ENCODE results near the gene ANKRD16.
"Not testable (repeated sequence)": the region's sequence is repeated elsewhere in the genome, so short reads cannot be mapped to it uniquely, and the experiment has no call there.

The ANKRD16 gene

GRCh38 chr10:5829267-5829666, 60.4 kb downstream of the ANKRD16 start:
- H3K27me3 ChIP-seq (ENCODE audit: insufficient read depth, low read depth, severe bottlenecking): no peaks in the 10 kb centered on the region
- no peak for DNase-seq
- no peak for TF ChIP-seq CTCF (IDR thresholded peaks at IDR 0.05; ENCODE audit: low read depth, low read length)
- no peak overlapping the region for H3K27ac ChIP-seq
- H3K9me3 ChIP-seq (ENCODE audit: severe bottlenecking): no peaks in the 10 kb centered on the region
- no peaks in the 10 kb centered on the region for H3K36me3 ChIP-seq
- no peak overlapping the region for H3K4me3 ChIP-seq (ENCODE audit: low read depth, low read length)

- DNase-seq: no peak
- Histone ChIP-seq H3K36me3 (no peaks in the 10 kb centered on the region), H3K4me3 (ENCODE audit: low read depth, low read length) (no peak overlapping the region), H3K9me3 (ENCODE audit: severe bottlenecking) (no peaks in the 10 kb centered on the region), H3K27me3 (ENCODE audit: insufficient read depth, low read depth, severe bottlenecking) (no peaks in the 10 kb centered on the region), H3K27ac (no peak overlapping the region)
- TF ChIP-seq CTCF (IDR thresholded peaks at IDR 0.05; ENCODE audit: low read depth, low read length): no peak
Observed at GRCh38 chr10:5828725-5829124, 61.0 kb downstream of the ANKRD16 start.

- Histone ChIP-seq H3K9me3 (ENCODE audit: severe bottlenecking) (no peaks in the 10 kb centered on the region), H3K36me3 (no peaks in the 10 kb centered on the region), H3K27me3 (ENCODE audit: insufficient read depth, low read depth, severe bottlenecking) (no peaks in the 10 kb centered on the region), H3K27ac (no peak overlapping the region), H3K4me3 (ENCODE audit: low read depth, low read length) (no peak overlapping the region)
- no peak for DNase-seq
- TF ChIP-seq CTCF (IDR thresholded peaks at IDR 0.05; ENCODE audit: low read depth, low read length): no peak
Observed at GRCh38 chr10:5827841-5828240, 61.9 kb downstream of the ANKRD16 start.

- H3K4me3 ChIP-seq (ENCODE audit: low read depth, low read length); DNase-seq; H3K27me3 ChIP-seq (ENCODE audit: insufficient read depth, low read depth, severe bottlenecking); H3K36me3 ChIP-seq; H3K27ac ChIP-seq; H3K9me3 ChIP-seq (ENCODE audit: severe bottlenecking): not testable (repeated sequence)
Observed at GRCh38 chr10:5826511-5826910, 63.2 kb downstream of the ANKRD16 start.

GRCh38 chr10:5818894-5819293, 70.8 kb downstream of the ANKRD16 start:
- no peak overlapping the region for H3K27ac ChIP-seq

GRCh38 chr10:5818048-5818331, 71.7 kb downstream of the ANKRD16 start:
- Histone ChIP-seq H3K27me3 (ENCODE audit: insufficient read depth, low read depth, severe bottlenecking) (no peaks in the 10 kb centered on the region), H3K27ac (no peak overlapping the region), H3K36me3 (no peaks in the 10 kb centered on the region; the same call in 1 of the 2 replicates), H3K4me3 (ENCODE audit: low read depth, low read length) (no peak overlapping the region), H3K9me3 (ENCODE audit: severe bottlenecking) (no peaks in the 10 kb centered on the region)
- TF ChIP-seq CTCF (IDR thresholded peaks at IDR 0.05; ENCODE audit: low read depth, low read length): no peak
- DNase-seq: no peak

More at GRCh38 chr10:5818894-5819293, 70.8 kb downstream of the ANKRD16 start:
- H3K9me3 ChIP-seq (ENCODE audit: severe bottlenecking): no peaks in the 10 kb centered on the region
- no peaks in the 10 kb centered on the region for H3K36me3 ChIP-seq
- TF ChIP-seq CTCF (IDR thresholded peaks at IDR 0.05; ENCODE audit: low read depth, low read length): no peak
- no peaks in the 10 kb centered on the region for H3K27me3 ChIP-seq (ENCODE audit: insufficient read depth, low read depth, severe bottlenecking)
- H3K4me3 ChIP-seq (ENCODE audit: low read depth, low read length): no peak overlapping the region
- no peak for DNase-seq
